Measurements from ENCODE around the gene AGAP3.

Gene AGAP3

DNA sequence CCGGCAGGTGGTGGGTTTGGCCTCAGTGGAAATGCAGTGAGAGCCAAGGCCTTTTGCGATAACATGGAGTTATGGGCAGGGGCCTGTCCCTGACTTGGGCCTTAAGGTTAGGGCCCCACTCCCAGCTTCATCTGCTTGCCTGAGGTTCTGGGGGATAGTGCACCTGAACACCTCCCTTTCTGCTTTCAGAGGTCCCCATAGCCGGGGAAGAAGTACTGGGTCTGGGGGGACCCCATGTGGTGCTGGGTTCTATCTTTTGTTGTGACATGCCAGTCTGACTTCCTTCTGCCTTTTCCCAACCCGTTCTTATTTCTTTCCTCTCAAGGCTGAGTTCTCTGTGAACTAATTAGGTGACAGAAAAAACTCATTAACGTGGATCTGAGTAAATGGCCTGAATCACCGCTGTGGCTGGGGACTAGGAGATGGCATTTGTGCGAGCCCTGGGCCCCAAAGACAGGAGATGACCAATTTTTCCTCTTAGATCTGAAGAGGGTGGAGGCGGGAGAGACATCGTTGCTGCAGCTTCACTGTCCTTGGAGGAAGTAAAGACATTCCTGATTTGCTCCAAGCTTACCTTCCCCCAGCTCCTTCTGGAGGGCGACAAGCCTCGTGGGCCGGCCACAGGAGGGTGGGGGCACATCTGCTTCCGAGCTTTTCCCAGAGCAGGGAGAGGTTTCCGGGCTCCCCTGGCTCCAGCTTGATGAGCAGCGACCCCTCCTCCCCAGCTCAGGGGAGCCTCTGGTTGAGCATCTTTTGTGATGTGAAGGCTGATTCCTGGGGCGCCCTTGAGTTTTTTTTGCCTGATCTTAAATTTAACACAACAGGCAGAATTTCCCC lies 2.0 kb downstream of the AGAP3 start:
- Histone ChIP-seq H3K9me3 (ENCODE audit: severe bottlenecking) (no peaks in the 10 kb centered on the region), H3K27ac (ENCODE audit: poor library complexity, severe bottlenecking) (peak overlapping the region; percentile 66), H3K4me1 (ENCODE audit: insufficient read depth, poor library complexity, severe bottlenecking) (peaks cover 3% of the 10 kb centered on the region), H3K4me3 (ENCODE audit: severe bottlenecking) (peak overlapping the region; percentile 82), H3K36me3 (ENCODE audit: low read depth) (peaks cover 21% of the 10 kb centered on the region), H3K27me3 (ENCODE audit: insufficient read depth, poor library complexity, severe bottlenecking) (no peaks in the 10 kb centered on the region)
- DNase-seq (ENCODE audit: low spot score) (no peak), ATAC-seq (ENCODE audit: low read depth) (0 out of 3 replicates have a peak, but pooled peaks have one; percentile 4)
- no peak for TF ChIP-seq CTCF (IDR thresholded peaks at IDR 0.05; ENCODE audit: poor library complexity, severe bottlenecking)

GRCh38 chr7:151088856-151089699 lies 2.8 kb downstream of the AGAP3 start:
- peak overlapping the region; percentile 66 for H3K27ac ChIP-seq (ENCODE audit: poor library complexity, severe bottlenecking)
- DNase-seq (ENCODE audit: low spot score) = peak; percentile 68

DNA sequence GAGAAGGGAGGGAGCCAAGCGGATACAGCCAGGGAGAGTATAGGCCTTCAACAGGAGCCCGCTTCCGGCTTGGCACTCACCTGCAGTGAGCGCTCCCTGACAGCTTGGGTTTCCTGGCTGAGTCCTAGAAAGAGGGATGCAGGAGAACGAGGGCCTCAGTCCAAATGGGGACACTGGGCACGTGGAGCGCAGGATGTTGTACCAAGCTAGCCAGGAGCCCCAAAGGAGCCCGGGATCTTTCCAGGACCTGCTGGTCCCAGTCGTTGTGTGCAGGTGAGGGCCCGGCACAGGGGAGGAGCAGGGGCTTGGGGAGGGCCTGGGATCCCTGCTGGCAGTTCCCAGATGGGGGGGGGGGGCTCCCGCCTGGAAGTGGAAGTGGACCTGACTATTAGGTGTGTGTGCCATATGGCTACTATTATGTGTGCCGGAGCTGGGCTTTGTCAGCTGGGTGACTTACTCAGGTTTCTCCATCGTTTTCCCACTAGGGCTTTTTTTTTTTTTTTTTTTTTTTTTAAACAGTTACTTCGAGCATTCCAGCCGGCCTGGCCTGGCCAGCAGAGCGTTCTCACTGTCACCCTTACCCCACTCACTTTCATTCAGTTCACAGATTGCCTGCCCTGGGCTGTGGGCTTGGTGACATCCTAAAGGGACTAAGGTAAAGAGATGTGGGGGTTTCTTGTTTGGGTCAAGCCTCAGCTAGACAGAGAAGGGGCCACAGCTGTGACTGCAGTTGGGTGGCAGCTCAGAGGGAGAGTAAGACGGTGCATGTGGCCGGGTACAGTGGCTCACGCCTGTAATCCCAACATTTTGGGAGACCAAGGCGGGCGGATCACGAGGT lies 3.8 kb downstream of the AGAP3 start:
- Histone ChIP-seq H3K4me3 (ENCODE audit: severe bottlenecking) (no peak overlapping the region), H3K27ac (ENCODE audit: poor library complexity, severe bottlenecking) (peak overlapping the region; percentile 66), H3K4me1 (ENCODE audit: insufficient read depth, poor library complexity, severe bottlenecking) (peaks cover 3% of the 10 kb centered on the region), H3K9me3 (ENCODE audit: severe bottlenecking) (no peaks in the 10 kb centered on the region), H3K27me3 (ENCODE audit: insufficient read depth, poor library complexity, severe bottlenecking) (no peaks in the 10 kb centered on the region), H3K36me3 (ENCODE audit: low read depth) (peaks cover 31% of the 10 kb centered on the region)
- ATAC-seq (ENCODE audit: low read depth) = no peak
- no peak for TF ChIP-seq CTCF (IDR thresholded peaks at IDR 0.05; ENCODE audit: poor library complexity, severe bottlenecking)
- no peak for DNase-seq (ENCODE audit: low spot score)

More at GRCh38 chr7:151088856-151089699, 2.8 kb downstream of the AGAP3 start:
- no peak for TF ChIP-seq CTCF (IDR thresholded peaks at IDR 0.05; ENCODE audit: poor library complexity, severe bottlenecking)
- Histone ChIP-seq H3K4me3 (ENCODE audit: severe bottlenecking) (peak overlapping the region; percentile 82), H3K27me3 (ENCODE audit: insufficient read depth, poor library complexity, severe bottlenecking) (no peaks in the 10 kb centered on the region), H3K9me3 (ENCODE audit: severe bottlenecking) (no peaks in the 10 kb centered on the region), H3K36me3 (ENCODE audit: low read depth) (peaks cover 30% of the 10 kb centered on the region), H3K4me1 (ENCODE audit: insufficient read depth, poor library complexity, severe bottlenecking) (peaks cover 3% of the 10 kb centered on the region)
- peak; percentile 24 for ATAC-seq (ENCODE audit: low read depth)

DNA sequence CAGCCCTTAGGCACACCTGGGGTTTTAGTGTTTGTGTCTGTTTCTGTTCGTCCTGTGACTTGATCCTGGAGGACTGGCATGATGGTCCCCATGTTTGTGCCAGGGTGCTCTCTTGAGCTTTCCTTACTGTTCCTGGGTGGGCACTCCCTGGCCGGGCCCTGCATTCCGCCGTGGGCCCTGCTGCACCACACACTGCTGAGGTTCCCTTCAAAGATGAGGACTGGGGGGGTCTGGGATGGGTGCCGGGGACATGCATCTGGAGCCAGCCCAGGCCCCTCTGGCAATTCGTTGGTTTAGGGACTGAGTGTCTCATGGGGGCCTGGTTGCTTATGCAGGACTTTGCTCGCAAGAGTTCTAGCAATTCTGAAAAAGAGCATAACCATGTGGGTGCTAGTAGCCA lies 4.7 kb downstream of the AGAP3 start:
- Histone ChIP-seq H3K4me1 (ENCODE audit: insufficient read depth, poor library complexity, severe bottlenecking) (peaks cover 3% of the 10 kb centered on the region), H3K27ac (ENCODE audit: poor library complexity, severe bottlenecking) (no peak overlapping the region), H3K4me3 (ENCODE audit: severe bottlenecking) (no peak overlapping the region), H3K36me3 (ENCODE audit: low read depth) (peaks cover 34% of the 10 kb centered on the region), H3K27me3 (ENCODE audit: insufficient read depth, poor library complexity, severe bottlenecking) (no peaks in the 10 kb centered on the region), H3K9me3 (ENCODE audit: severe bottlenecking) (no peaks in the 10 kb centered on the region)
- no peak for TF ChIP-seq CTCF (IDR thresholded peaks at IDR 0.05; ENCODE audit: poor library complexity, severe bottlenecking)
- ATAC-seq (ENCODE audit: low read depth) = no peak
- DNase-seq (ENCODE audit: low spot score) = no peak

Data from RWPE2 (cell line).